GM06990 (cell line): Measurements from ENCODE around the gene FNBP1.

Experiments used
- DNase-seq: peaks from one replicate; pipeline ENCODE4 v3.0.0-alpha.2; 2011; ENCODE audit not compliant: insufficient read length; ENCODE audit errors: extremely low read depth
- H3K27me3 ChIP-seq: replicated peaks from 2 replicates; pipeline ENCODE4 v1.6.0; 2011; ENCODE audit warnings: low read length; ENCODE audit not compliant: control insufficient read depth, insufficient read depth
- H3K36me3 ChIP-seq: 2 replicates; pipeline ENCODE4 v1.5.1; 2011; ENCODE audit warnings: low read length; ENCODE audit not compliant: control insufficient read depth, insufficient read depth
- H3K4me3 ChIP-seq: replicated peaks from 2 replicates; pipeline ENCODE4 v1.5.1; 2011; ENCODE audit warnings: low read depth, mild to moderate bottlenecking, control low read depth, low read length
- TF ChIP-seq, protein P1 (sequence below): IDR thresholded peaks from 2 replicates; pipeline ENCODE4 v1.5.1; 2011; ENCODE audit warnings: low read length, control low read depth, mild to moderate bottlenecking, inconsistent platforms; ENCODE audit not compliant: insufficient read depth, poor library complexity, severe bottlenecking

The FNBP1 gene

GRCh38 chr9:130028493-130029222, 14.3 kb downstream of the FNBP1 start:
- H3K27me3 ChIP-seq, result no peaks in the 10 kb centered on the region
- TF ChIP-seq, protein P1, sequence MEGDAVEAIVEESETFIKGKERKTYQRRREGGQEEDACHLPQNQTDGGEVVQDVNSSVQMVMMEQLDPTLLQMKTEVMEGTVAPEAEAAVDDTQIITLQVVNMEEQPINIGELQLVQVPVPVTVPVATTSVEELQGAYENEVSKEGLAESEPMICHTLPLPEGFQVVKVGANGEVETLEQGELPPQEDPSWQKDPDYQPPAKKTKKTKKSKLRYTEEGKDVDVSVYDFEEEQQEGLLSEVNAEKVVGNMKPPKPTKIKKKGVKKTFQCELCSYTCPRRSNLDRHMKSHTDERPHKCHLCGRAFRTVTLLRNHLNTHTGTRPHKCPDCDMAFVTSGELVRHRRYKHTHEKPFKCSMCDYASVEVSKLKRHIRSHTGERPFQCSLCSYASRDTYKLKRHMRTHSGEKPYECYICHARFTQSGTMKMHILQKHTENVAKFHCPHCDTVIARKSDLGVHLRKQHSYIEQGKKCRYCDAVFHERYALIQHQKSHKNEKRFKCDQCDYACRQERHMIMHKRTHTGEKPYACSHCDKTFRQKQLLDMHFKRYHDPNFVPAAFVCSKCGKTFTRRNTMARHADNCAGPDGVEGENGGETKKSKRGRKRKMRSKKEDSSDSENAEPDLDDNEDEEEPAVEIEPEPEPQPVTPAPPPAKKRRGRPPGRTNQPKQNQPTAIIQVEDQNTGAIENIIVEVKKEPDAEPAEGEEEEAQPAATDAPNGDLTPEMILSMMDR, result no peak
- H3K4me3 ChIP-seq, result peak overlapping the region; percentile 7; the same call in 1 of the 2 replicates
- DNase-seq, result no peak
- H3K36me3 ChIP-seq, result peaks cover 3% of the 10 kb centered on the region; the same call in 1 of the 2 replicates

GRCh38 chr9:130027533-130028365, 15.2 kb downstream of the FNBP1 start:
- Histone ChIP-seq H3K36me3 (peaks cover 3% of the 10 kb centered on the region; the same call in 1 of the 2 replicates), H3K4me3 (no peak overlapping the region), H3K27me3 (no peaks in the 10 kb centered on the region)
- TF ChIP-seq, protein P1, result no peak
- DNase-seq, result no peak

GRCh38 chr9:130026583-130027340, 16.2 kb downstream of the FNBP1 start:
- peak overlapping the region; percentile 36 for H3K4me3 ChIP-seq
- H3K36me3 ChIP-seq, result peaks cover 3% of the 10 kb centered on the region; the same call in 1 of the 2 replicates
- no peak for DNase-seq
- H3K27me3 ChIP-seq, result no peaks in the 10 kb centered on the region
- TF ChIP-seq, protein P1, result no peak

DNA sequence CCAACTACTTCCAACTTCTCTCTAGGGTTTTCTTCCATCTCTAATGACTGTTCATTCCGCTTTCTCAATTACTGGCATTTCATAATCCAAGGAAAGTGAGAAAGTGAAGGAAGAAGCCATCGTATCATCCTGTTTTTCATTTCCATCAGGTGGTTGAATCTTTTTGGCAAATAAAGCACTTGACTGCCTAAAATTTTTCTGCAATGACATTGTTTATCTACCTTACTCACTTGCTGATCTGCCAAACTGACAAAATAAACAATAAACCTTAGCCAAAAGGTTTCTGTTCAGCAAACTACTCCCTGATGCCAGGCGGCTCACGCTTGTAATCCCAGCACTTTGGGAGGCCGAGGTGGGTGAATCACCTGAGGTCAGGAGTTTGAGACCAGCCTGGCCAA, 18.4 kb downstream of the FNBP1 start:
- TF ChIP-seq, protein P1, result no peak
- peak overlapping the region; percentile 42 for H3K4me3 ChIP-seq

GRCh38 chr9:130023994-130024596, 18.9 kb downstream of the FNBP1 start:
- H3K27me3 ChIP-seq, result no peaks in the 10 kb centered on the region
- no peak for DNase-seq
- peaks cover 3% of the 10 kb centered on the region; the same call in 1 of the 2 replicates for H3K36me3 ChIP-seq
- TF ChIP-seq, protein P1, result no peak
- peak overlapping the region; percentile 42 for H3K4me3 ChIP-seq

More for the DNA sequence above, 18.4 kb downstream of the FNBP1 start:
- no peak for DNase-seq
- Histone ChIP-seq H3K27me3 (no peaks in the 10 kb centered on the region), H3K36me3 (peaks cover 3% of the 10 kb centered on the region; the same call in 1 of the 2 replicates)
